DMS53 treated with DMSO at 0.1 percent for 48 hours (cell line): Measurements from ENCODE around the gene PPIL1.
A peak's percentile ranks its signal among the peaks of the same experiment; 100 is the strongest.

ENCODE experiments used
- DNase-seq: peaks from one replicate; lab custom pipeline; 2025; ENCODE audit not compliant: unreplicated experiment; lab: John Stamatoyannopoulos, UW

PPIL1 gene

DNA sequence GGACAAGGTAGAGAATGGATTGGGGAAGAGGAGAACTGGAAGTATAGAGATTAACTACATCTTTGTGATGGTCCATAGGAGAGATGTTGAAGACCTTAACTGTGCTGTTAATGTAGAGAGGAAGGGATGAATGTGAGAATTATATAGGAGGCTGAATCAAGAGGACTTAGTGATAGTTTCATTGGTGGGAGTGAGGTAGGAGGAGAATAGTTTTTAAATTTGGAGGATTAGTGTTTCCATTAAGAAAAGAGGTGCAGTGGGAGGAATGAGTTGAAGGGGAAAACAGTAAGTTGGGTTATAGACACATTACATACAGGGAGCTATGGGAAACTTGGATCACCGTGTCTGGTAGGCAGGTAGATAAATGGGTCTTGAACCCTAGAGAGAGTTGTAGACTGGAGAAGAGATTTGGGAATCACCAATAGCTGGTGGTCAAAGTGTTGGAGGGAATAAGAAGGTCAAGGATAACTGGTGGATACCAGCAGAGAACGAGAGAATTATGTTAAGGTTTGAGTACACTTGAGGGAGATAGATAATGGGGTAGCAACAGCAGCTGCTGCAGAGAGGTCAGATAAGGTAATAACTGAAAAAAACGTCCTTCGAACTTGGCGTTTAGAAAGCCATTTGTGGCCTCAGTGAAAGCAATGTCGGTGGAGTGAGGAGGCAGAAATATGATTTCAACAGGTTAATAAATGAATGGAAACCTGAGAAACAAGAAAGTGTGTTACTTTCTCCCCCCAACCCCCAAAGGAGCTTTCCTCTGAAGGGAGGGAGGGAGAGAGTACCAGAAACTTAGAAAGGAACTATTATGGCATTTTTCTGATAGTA lies 14.3 kb upstream of the PPIL1 start:
- no peak for DNase-seq

DNA sequence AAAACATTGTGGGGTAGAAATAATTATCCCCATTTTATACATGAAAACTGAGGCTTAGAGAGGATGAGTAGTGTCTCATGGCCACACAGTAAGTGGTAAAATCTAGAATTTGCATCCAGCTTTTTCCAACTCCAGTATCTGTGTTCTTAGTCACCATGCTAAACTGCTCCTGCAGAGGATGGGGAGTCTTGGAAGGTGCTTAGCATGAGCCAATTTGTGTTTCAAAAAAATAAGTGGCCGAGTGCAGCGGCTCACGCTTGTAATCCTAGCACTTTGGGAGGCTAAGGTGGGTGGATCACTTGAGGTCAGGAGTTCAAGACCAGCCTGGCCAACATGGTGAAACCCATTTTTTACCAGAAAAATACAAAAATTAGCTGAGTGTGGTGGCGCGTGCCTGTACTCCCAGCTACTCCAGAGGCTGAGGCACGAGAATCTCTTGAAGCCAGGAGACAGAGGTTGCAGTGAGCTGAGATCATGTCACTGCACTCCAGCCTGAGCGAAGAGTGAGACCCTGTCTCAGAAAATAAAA lies 13.6 kb upstream of the PPIL1 start:
- DNase-seq, result no peak

DNA sequence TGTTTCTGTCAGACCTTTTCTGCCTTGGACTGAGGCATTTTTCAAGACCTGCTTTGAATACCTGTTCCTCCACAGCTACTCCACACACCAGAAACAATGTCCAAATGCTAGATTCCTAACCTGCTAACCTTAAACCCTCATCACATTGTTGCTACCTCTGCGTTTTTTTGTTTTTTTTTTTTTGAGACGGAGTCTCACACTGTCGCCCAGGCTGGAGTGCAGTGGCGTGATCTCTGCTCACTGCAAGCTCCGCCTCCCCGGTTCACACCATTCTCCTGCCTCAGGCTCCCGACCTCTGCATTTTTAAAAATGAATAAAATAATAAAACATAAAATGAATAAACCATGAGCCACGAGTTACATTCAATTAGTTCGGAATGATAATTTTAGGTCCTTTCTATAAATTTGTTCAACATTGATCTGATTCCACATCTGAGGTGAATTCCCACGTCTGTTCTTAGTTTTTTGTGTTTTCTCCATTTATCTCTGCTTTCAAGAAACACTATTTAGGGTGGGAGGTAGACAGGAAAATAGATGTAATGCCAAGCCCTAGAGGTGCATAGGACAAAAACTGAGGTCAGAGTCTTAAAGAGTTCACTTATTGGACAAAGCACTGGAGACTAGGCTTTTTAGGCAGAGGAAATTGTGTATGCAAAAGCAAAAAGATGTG lies 12.5 kb upstream of the PPIL1 start:
- DNase-seq, result no peak

DNA sequence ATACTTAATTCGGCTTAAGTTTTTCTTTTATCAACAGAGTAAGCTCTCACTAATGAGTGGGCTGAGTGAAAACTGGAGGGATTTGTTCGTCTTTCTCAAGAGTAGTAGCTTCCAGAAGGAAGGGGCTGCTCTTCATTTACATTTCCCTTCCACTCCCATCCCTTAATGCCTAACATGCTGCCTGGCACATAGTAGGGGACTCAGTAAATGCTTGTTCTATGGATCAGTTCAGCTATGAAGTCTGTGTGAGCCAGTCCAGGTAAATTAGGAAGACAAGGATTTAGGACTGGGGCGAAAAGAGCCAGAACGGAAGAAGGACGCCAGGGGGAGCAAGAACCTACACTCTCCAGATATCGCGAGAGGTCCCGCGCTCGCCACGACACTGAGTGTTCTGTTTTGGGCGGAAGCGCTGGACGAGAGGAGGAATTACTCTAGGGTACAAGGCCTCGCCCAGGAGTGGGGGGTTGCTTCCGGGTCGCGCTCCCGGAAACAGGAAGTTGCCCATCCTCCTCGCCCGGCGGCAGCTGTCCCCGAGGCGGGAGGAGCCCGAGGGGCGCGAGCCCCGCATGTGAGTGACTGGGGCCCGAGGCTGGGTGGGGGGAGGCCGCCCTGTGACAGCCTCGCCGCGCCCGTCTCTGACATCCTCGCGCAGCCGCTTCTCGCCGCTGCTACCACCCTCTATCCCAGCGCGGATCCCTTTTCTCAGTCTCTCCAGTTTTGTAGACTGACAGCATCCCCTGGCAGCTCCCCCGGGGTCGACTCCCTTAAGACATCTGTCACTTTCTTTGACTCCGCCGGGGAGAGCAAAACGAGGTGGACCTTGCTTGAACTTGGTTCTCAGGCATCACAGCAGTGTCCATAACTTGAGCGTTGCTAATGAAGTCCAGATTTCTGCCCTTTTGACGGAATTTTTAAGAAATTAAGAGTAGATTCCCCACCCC lies 11.1 kb upstream of the PPIL1 start, which contains the start of gene C6orf89:
C6orf89 (plus strand) TSS at position 492 of the 941 bp plus-strand sequence. CDS start 13,493 bp downstream, outside the sequence.
- peak; percentile 89 for DNase-seq

DNA sequence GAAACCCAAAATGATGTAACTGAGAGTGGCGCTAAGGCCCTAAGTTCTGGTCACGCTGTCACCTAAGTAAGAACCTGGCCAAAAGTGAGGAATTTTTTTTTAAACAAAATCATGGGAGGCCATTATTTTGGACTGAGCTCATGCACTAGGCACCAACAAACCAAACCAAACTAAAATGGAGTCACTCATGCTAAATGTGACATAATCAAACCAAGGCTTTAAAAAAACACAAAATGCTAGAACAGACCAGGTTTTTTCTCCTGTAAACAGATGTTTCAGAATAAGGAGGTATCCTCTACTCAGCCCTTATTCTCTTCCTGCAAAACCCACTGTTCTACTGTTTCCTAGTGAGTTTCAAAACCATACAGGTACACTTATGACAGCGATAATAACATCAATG lies 10.0 kb upstream of the PPIL1 start:
- DNase-seq, result no peak

DNA sequence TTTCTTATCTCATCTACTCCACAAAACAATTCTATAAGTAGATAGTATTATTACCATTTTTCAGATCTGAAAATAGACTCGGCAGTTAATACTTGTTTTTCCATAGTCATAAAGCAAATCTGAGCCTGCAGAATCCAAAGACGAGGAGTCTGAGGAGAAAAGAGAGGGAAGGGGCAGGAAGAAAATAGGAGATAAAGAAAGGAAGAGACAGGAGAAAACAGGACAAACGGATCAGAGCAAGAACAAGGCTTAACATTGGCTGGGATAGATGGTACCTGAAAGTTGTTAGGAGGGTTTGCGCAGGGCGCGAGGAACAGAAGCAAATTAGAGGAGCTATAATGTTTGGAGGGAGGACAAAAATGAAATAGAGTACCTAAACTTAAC lies 639 bp upstream of the PPIL1 start:
- DNase-seq, result no peak

DNA sequence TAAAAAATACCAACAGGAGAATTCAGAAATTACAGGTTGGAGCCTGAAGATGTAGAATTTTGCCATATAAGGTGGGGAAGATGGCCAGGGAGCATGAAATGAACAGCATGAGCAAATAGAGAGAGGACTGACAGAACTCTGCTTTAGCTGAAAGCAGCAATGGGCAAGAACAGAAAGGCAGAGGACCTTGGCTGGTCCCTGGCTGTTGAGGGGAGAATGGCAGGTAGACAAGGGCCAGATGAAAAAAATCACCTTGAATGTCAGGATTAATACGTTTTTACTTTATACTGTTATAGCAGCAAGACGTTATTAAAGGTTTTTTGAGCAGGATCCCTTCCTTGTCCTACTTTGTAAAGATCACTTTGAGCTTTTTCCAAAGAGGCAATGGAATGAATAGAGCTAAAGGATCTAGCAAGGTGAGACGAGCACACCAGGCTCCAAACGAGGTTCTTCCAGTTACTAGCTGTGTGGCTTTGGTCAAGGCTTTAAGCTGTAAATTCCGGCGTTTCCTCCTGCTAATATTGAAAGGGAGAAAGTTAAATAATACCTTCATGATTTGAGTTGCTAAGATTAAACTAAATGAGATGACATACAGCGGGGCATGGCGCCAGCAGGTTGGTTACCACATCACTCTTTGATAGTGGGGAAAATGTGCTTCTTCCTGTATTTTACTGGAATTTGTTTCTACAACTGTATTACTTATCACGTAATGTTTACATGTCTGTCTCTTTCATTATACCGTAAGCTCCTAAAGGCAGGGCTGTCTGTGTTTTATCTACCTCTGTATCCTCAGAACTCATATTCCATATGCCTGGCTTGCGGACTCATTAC lies 776 bp downstream of the PPIL1 start:
- no peak for DNase-seq

DNA sequence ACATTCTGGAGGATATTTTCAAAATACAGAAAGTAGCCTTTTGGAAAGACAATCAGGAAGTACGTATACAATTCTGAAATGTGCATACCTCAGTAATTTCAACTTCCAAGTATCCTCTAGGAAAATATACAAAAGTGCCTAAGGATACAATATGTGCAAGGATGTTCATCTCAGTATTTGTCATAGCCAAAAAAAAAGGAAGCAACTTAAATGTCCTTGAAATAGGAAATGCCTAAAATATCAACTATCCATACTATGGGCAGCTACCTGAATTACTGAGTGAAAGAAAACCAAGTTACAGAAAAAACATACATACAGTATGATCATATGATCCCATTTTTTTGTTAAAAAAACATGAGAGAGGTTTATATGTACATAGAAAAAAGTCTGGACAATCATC lies 1.5 kb downstream of the PPIL1 start:
- no peak for DNase-seq

DNA sequence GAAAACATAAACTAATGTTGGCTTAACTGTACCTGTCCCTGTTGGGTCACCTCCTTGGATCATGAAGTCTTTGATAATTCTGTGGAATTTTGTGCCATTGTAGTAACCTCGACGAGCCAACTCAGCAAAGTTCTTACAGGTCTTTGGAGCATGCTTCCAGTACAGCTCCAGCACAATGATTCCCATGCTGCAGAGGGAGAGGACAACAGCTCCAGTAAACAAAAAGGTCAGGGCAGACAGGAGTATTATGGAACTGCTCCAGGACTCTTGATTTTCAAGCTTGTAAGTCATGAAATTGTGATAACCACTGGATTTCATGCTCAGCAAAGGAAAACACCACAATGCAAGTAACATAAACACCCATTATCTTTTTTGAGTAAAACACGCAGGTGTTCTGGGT lies 2.9 kb downstream of the PPIL1 start:
- no peak for DNase-seq

DNA sequence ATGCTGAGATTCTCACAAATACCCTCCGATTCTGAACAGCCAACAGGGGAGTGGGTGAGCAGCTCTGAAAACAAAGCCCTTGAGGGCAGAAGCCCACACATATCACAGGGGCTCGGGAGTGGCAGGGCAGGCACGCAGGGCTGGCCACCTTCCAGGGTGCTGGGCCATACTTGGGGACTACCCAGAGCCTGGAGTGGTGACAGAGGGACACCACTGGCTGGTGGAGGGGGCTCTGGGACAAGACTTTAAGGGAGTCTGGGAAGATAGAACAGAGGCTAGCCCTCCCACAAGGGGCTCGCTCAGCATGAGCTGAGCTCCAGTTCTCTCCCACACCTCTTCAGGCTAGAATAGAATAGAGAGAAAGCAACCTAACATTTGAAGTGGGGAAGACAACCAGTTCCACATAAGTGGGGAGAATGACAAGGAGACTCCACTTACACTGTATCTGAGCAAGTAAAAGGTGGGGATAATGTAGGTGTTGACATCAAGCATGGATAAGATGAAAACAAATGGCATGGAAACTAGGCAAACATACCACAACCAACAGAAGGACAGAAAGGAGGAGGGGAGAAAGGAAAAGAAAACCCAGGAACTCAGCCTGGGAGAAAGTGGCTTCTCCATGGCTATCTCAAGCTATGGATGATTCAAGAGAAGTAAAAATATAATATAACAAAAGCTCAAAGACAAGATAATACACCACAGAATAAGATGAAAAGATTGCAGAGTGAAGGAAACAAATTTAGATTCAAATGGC lies 7.0 kb downstream of the PPIL1 start:
- no peak for DNase-seq

DNA sequence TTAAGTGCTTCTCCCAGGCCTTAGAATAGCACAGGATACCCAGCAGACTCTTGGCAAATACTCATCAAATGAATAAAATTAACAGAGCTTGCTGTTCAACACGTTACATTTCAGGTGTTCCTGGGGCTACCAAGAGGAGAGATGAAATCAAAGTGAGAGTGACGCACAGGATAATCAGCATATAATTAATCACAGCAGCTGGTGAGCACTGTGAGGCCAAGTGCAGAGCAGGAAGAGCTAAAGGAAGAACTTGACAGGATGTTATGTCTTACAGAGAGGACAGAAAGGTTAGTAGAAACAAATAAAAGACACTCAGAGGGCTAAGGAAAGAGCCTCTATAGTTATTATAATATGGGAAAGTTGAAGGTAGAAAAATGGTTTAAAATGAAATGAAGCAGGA lies 8.8 kb downstream of the PPIL1 start:
- DNase-seq, result no peak

DNA sequence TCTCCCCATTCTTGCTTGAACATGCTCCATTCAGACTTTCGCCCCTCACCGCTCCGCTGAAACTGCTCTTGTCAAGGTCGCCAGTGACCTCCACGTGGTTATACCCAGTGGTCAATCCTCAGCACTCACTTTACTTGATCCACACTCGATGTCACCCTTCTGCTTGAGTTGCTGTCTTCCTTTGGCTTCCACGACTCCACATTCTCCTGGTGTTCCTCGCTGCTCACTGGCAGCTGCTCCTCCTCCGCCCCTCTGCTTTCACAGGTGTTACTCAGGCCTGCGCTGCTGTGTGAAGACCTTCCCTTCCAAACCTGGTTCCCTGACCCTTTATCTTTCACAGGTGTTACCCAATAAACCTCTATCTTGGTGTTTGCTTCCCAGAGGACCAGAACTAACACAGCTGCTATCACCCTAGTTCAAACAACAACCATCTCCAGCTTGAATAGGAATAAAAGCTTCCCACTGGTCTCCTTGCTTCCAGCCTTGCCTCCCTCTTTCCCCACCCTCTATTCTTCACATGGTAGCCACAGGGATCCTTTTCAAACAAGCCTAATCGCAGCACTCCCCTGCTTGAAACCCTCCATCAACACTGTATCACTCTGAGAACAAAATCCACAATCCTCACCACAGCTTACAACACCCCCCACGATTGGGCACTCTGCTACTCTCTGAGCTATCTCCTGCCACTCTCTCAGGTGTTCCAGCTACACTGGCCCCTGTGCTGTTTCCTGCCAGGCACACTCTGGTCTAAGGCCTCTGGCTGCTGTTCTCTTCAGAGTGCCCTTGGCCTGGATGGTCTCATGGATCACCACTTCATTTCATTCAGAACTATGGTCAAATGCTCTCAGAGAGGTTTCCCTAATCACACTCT lies 10.7 kb downstream of the PPIL1 start:
- DNase-seq, result no peak

DNA sequence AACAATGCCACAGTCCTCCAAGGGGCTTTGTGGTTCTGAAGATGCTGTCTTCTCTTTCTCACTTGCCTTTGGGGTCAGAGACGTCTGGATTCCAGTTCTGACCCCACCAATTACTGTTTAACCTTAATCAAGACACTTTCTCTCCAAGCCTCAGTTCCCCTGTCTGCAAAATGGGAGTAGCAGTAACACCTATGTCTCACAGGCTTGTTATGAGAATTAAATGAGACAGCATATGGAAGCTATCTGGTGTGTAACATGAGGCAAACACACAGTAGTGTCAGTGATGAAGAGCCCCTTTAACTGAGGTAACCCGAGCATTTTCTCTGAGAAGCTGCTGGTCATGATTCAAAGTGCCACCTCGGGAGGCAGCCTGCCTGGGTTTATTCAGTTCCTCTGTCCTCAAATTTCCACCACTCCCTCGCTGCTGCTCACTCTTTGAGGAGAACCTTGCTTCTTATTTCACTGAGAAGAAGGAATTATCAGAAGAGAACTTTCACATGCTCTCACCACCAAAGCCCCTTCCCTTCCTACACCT lies 11.7 kb downstream of the PPIL1 start:
- no peak for DNase-seq

DNA sequence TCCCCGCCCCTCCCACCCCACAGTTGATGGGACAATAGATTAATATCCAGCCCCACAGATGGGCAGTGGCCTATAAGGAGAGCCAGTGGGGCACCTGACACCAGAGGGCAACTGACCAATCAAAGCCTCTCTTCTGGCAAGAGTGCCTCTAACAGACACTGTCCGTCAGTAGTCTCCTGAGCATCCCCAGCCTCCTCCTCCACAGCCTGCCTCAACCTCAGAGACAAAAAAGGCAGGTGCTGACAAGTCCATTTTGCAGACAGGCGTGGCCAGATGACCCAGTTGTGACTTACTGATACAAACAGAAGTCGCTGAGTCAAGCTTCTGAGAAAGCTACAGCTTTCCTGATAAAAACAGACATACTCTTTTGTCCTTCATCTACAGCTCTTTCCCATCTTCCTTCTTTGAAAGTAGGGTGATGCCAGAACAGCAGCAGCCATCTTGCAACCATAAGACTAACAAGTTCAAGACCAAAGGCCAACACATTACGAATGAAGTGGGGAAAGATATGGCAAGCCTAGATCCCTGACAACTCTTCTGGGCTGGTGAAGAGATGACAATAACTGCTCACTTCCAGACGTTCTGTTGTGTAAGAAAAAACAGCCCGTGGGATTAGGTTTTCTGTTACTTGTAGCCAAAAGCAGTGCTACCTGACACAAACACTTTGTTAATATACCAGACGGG lies 12.3 kb downstream of the PPIL1 start:
- DNase-seq, result no peak

DNA sequence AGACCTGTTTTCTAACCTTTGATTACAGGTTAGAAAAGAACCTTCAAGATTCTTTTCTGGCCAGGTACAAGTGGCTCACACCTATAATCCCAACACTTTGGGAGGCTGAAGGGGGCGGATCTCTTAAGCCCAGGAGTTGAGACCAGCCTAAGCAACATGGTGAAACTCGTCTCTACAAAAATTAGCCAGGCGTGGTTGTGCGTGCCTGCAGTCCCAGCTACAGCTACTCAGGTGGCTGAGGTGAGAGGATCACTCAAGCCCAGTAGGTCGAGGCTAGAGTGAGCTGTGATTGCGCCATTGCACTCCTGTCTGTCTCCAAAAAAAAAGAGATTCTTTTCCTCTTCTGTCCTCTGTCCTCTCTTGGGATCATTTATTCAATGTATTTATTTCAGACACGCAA lies 14.5 kb downstream of the PPIL1 start:
- DNase-seq, result no peak

DNA sequence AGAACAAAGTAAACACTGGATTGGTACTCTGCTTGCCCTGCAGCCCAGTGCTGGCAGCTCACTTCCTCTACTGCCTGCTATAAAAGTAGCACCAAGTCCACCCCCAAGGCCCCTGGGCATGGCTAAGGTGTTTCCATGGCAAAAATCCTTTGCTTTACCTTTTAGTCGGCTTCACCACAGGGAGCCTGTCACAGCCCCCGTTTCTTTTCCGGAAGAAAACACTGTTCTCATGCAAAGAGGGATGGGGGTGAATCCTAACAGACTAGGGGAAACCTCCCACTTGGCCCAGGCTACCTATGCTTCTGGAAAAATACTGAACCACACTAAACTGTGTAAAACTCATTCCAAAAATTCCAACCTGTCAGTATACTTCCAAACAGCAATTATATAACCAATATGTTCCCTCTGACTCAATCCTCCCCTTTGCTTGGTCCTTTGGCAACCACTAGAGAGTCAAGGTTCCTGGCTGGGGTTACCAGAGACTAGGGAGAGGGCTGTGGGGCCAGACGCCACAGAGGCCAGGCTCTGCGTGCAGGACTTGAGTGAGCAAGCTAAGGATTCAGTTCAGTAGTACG lies 16.1 kb downstream of the PPIL1 start:
- no peak for DNase-seq

DNA sequence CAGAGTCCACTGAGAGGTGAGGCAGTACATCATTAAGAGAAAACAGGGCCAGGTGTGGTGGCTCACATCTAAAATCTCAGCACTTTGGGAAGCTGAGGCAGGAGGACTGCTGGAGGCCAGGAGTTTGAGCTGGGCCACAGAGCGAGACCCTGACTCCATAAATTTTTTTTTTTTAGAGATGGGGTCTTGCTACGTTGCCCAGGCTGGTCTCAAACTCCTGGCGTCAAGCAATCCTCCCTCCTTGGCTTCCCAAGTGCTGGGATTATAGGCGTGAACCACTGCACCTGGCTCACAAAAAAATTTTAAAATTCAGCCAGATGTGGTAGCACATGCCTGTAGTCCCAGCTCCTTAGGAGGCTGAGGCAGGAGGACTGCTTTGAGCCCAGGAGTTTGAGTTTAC lies 17.3 kb downstream of the PPIL1 start:
- DNase-seq, result no peak

DNA sequence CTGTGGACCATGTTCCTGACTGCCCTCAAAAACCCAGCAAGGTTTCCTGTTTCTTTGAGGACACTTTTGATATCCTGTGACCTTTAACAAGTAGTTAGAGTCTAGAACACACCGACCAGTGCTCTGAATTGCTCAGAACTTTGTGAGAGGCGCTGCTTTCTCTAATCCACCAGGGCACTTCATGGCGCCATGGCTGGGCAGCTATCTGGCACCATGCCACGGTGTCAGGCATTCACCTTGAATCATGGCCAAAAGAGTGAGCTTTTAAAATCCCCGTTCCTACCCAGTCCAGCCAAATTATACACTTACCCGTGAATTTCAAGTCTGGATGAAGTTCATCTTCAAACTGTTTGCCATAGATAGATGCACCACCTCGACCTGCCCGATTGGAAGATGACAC lies 18.3 kb downstream of the PPIL1 start:
- DNase-seq, result no peak
